K562 (cell line): ENCODE data around the gene ANKRD44. TPM values are rescaled to one million over a fixed set of nuclear protein-coding genes. Genes with fewer than 3 reads are reported as not detected.

ENCODE experiments used
- ATAC-seq: fragments of 200-7000 bp; cut with Tn5 transposase; 3 replicates; pipeline ENCODE4 v1.9.1; 2020; ENCODE audit warnings: moderate library complexity
- BruUV-seq: library from RNA; stranded (reverse); fragments of 400-500 nt; replicated peaks from 2 replicates; lab custom pipeline; 2021; lab: Mats Ljungman, UMichigan
- CTCF ChIA-PET: fragments of 300-600 bp; formaldehyde crosslinking; extraction: SDS; loops from one replicate; lab custom pipeline; 2021; ENCODE audit warnings: low intra/inter-chr PET ratio; lab: Yijun Ruan, JAX
- POLR2A ChIA-PET: fragments of 300-600, 350-650 bp; sonication (Branson Sonifier 250); formaldehyde crosslinking; extraction: SDS; loops from one replicate; lab custom pipeline; 2021; ENCODE audit warnings: antibody characterized with exemption, inconsistent platforms; lab: Yijun Ruan, JAX
- DNase-seq, 4 experiments: peaks; one replicate each; pipeline versions ENCODE4 v3.0.0 to v3.0.0-alpha.2; 2011 to 2018; ENCODE audit warnings: low spot score in 3 of 4, mixed read lengths in 3 of 4; ENCODE audit errors: extremely low read depth in 1 of 4
- FAIRE-seq: peaks from 2 replicates; lab custom pipeline; 2011; peaks lifted over from hg19 to GRCh38; lab: Jason Lieb, UNC
- H2AFZ ChIP-seq: 2 replicates; pipeline ENCODE4 v1.6.0; 2011; ENCODE audit warnings: low read depth, low read length, control low read depth, inconsistent platforms
- H3K27ac ChIP-seq: fragments of 200-600 bp; 3 replicates; pipeline ENCODE4 v1.8.0; 2011; ENCODE audit warnings: low read depth, mild to moderate bottlenecking, control low read depth, inconsistent platforms, low read length, moderate library complexity, mixed read lengths; ENCODE audit errors: extremely low read depth
- H3K27me3 ChIP-seq, 2 experiments: fragments of 300-600 bp in 1 of 2; 2 replicates in 1 of 2; 3 replicates in 1 of 2; pipeline versions ENCODE4 v1.6.0 to v1.8.0; 2011; ENCODE audit warnings: inconsistent platforms in 2 of 2, low read length in 2 of 2, mild to moderate bottlenecking in 1 of 2, mixed read lengths in 1 of 2, moderate library complexity in 1 of 2; ENCODE audit not compliant: control insufficient read depth in 2 of 2, insufficient read depth in 2 of 2
- H3K36me3 ChIP-seq: fragments of 300-600 bp; 3 replicates; pipeline ENCODE4 v1.8.0; 2011; ENCODE audit warnings: mild to moderate bottlenecking, low read length, inconsistent platforms; ENCODE audit not compliant: control insufficient read depth, insufficient read depth
- H3K4me1 ChIP-seq, 2 experiments: fragments of 200-600 bp in 1 of 2; replicated peaks in 1 of 2; 2 replicates in 1 of 2; 3 replicates in 1 of 2; pipeline versions ENCODE4 v1.5.1 to v1.8.0; 2011; ENCODE audit warnings: inconsistent platforms in 2 of 2, low read length in 2 of 2, mild to moderate bottlenecking in 1 of 2, mixed read lengths in 1 of 2, moderate library complexity in 1 of 2; ENCODE audit not compliant: control insufficient read depth in 2 of 2, insufficient read depth in 2 of 2
- H3K4me2 ChIP-seq: 2 replicates; pipeline ENCODE4 v1.6.1; 2011; ENCODE audit warnings: low read length, control low read depth, inconsistent platforms, mixed read lengths; ENCODE audit not compliant: insufficient read depth
- H3K4me3 ChIP-seq: fragments of 200-600 bp; sonication (generic), shearing (Covaris generic); 2 replicates; pipeline ENCODE4 v1.5.1; 2016; ENCODE audit warnings: control low read depth, inconsistent platforms
- H3K79me2 ChIP-seq: fragments of 200-600 bp; 3 replicates; pipeline ENCODE4 v1.8.0; 2011; ENCODE audit warnings: low read length, inconsistent platforms; ENCODE audit not compliant: control insufficient read depth, insufficient read depth
- H3K9ac ChIP-seq, 2 experiments: 2 replicates each; pipeline versions ENCODE4 v1.6.0 to v1.6.1; 2011; ENCODE audit warnings: low read depth in 2 of 2, low read length in 2 of 2, control low read depth in 1 of 2, inconsistent platforms in 1 of 2, mild to moderate bottlenecking in 1 of 2, mixed read lengths in 1 of 2; ENCODE audit not compliant: insufficient read depth in 1 of 2
- H3K9me1 ChIP-seq: one replicate; pipeline ENCODE4 v1.6.0; 2011; ENCODE audit warnings: inconsistent platforms, mild to moderate bottlenecking, low read length, moderate library complexity; ENCODE audit not compliant: control insufficient read depth, insufficient read depth
- H3K9me3 ChIP-seq: replicated peaks from 2 replicates; pipeline ENCODE4 v1.5.1; 2011; ENCODE audit warnings: low read depth, low read length, inconsistent platforms; ENCODE audit not compliant: control insufficient read depth, insufficient read depth
- H4K20me1 ChIP-seq: replicated peaks from 2 replicates; pipeline ENCODE4 v1.6.1; 2011; ENCODE audit warnings: low read length, inconsistent platforms, mixed read lengths; ENCODE audit not compliant: control insufficient read depth, insufficient read depth
- CHD2 ChIP-seq: IDR thresholded peaks from 2 replicates; pipeline ENCODE4 v1.6.1; 2011; ENCODE audit warnings: low read depth, low read length
- GATAD2A ChIP-seq: fragments of 450-650 bp; IDR thresholded peaks from 2 replicates; pipeline ENCODE4 v1.6.1; 2017
- HEY1 ChIP-seq: fragments of 250-450 bp; sonication (Bioruptor Pico); IDR thresholded peaks from 2 replicates; pipeline ENCODE4 v1.5.0; 2020; ENCODE audit warnings: mild to moderate bottlenecking, moderate library complexity, borderline replicate concordance
- KLF6 ChIP-seq: fragments of 250-450 bp; sonication (Bioruptor Pico); IDR thresholded peaks from 2 replicates; pipeline ENCODE4 v1.4.0; 2020; ENCODE audit warnings: mild to moderate bottlenecking, moderate library complexity, borderline replicate concordance
- MCM7 ChIP-seq, 2 experiments: fragments of 450-650 bp; IDR thresholded peaks; 2 replicates each; pipeline ENCODE4 v1.6.1; 2016 to 2018
- NFE2 ChIP-seq: IDR thresholded peaks from 2 replicates; pipeline ENCODE4 v1.6.1; 2014; ENCODE audit warnings: antibody characterized with exemption, low read depth
- NFIC ChIP-seq: fragments of 450-650 bp; IDR thresholded peaks from 2 replicates; pipeline ENCODE4 v1.6.1; 2017; ENCODE audit warnings: mild to moderate bottlenecking, inconsistent platforms
- PCBP2 ChIP-seq: fragments of 200-400 bp; formaldehyde crosslinking; IDR thresholded peaks from 2 replicates; pipeline ENCODE4 v1.6.1; 2018; ENCODE audit warnings: low read length, low read depth, mild to moderate bottlenecking, moderate library complexity; ENCODE audit not compliant: poor library complexity, severe bottlenecking
- PTRF ChIP-seq: fragments of 450-650 bp; IDR thresholded peaks from 2 replicates; pipeline ENCODE4 v1.6.1; 2016; ENCODE audit warnings: mild to moderate bottlenecking, missing genetic modification characterization, missing compliant biosample characterization
- RB1 ChIP-seq: fragments of 450-650 bp; IDR thresholded peaks from 2 replicates; pipeline ENCODE4 v1.6.1; 2017; ENCODE audit warnings: low read depth, mild to moderate bottlenecking
- SMAD1 ChIP-seq: fragments of 150-350 bp; IDR thresholded peaks from 2 replicates; pipeline ENCODE4 v1.6.1; 2014; ENCODE audit warnings: low read length, low read depth; ENCODE audit not compliant: partially characterized antibody
- TCF3 ChIP-seq: sonication (generic); formaldehyde crosslinking; IDR thresholded peaks from 2 replicates; pipeline ENCODE4 v1.4.0; 2020; ENCODE audit warnings: mild to moderate bottlenecking, missing genetic modification reagents
- TEAD2 ChIP-seq: fragments of 450-650 bp; IDR thresholded peaks from 2 replicates; pipeline ENCODE4 v1.6.1; 2016; ENCODE audit warnings: missing genetic modification characterization, control low read depth, missing compliant biosample characterization
- TEAD4 ChIP-seq, 2 experiments: sonication (generic) in 1 of 2; formaldehyde crosslinking in 1 of 2; IDR thresholded peaks; 2 replicates each; pipeline versions ENCODE4 v1.6.1 to v1.8.0; 2012 to 2022; ENCODE audit warnings: borderline replicate concordance in 1 of 2, inconsistent platforms in 1 of 2, low read length in 1 of 2, mild to moderate bottlenecking in 1 of 2, missing genetic modification reagents in 1 of 2
- ZNF282 ChIP-seq: sonication (generic); formaldehyde crosslinking; IDR thresholded peaks from 2 replicates; pipeline ENCODE4 v1.8.1; 2023; ENCODE audit warnings: missing genetic modification reagents
- ZNF384 ChIP-seq: IDR thresholded peaks from 2 replicates; pipeline ENCODE4 v1.6.1; 2012; ENCODE audit warnings: low read depth, low read length, improper control_type of control experiment
- WGBS: fragments of 100-300 bp; shearing (Covaris generic); methylation state at CpG from one replicate; pipeline ENCODE4 v1.1.6; 2016; ENCODE audit warnings: low coverage, mixed read lengths; ENCODE audit not compliant: insufficient coverage; ENCODE audit errors: missing lambda C conversion rate; 5-methylcytosine and 5-hydroxymethylcytosine counted together
- in situ Hi-C: fragments of 300-500 bp; cut with MboI; formaldehyde crosslinking; loops from 4 replicates; pipeline ENCODE4 v1.15.0; 2018; ENCODE audit warnings: inconsistent platforms, mixed read lengths
- intact Hi-C: fragments of 100-400 bp; cut with micrococcal nuclease; formaldehyde crosslinking; loops from 2 replicates; pipeline ENCODE4 v1.14.2; 2022
- polyA plus RNA-seq, 8 experiments: library from polyadenylated mRNA; depleted of rRNA in 4 of 8; stranded (reverse) in 5 of 8; unstranded in 3 of 8; fragments of >200 nt; fragmentation: Nextera tagmentation in 2 of 8; fragmentation: Illumina TruSeq in 1 of 8; extraction: Ambion mirVana in 2 of 8; extraction: Trizol in 1 of 8; gene quantifications; 2 replicates each; pipeline versions ENCODE4 v1.2.1 to v1.2.3, GENCODE V29; 2011 to 2014; ENCODE audit warnings: inconsistent platforms in 1 of 8, missing spikeins in 1 of 8
- total RNA-seq, 7 experiments: library from RNA; depleted of rRNA in 6 of 7; stranded (reverse); fragments of >200 nt in 6 of 7; fragmentation: Illumina TruSeq in 2 of 7; extraction: Trizol in 2 of 7; gene quantifications; 2 replicates each; pipeline versions ENCODE4 v1.2.1 to v1.2.3, GENCODE V29; 2011 to 2021; ENCODE audit warnings: low replicate concordance in 1 of 7
- TF ChIP-seq, protein P1 (sequence below): sonication (generic); formaldehyde crosslinking; IDR thresholded peaks from 2 replicates; pipeline ENCODE4 v1.8.1; 2023; ENCODE audit warnings: mild to moderate bottlenecking, missing genetic modification reagents, moderate library complexity
- TF ChIP-seq, protein P2 (sequence below): sonication (generic); formaldehyde crosslinking; IDR thresholded peaks from 2 replicates; pipeline ENCODE4 v1.8.0; 2022; ENCODE audit warnings: mild to moderate bottlenecking, missing genetic modification reagents, borderline replicate concordance

Gene ANKRD44
- total and polyA plus RNA-seq, 9 of the 15 experiments (the other 6 are each of a cell fraction or from before 2014, with no cell fraction given), result 0.03 to 0.64 (median 0.07) TPM; not detected in 3

DNA sequence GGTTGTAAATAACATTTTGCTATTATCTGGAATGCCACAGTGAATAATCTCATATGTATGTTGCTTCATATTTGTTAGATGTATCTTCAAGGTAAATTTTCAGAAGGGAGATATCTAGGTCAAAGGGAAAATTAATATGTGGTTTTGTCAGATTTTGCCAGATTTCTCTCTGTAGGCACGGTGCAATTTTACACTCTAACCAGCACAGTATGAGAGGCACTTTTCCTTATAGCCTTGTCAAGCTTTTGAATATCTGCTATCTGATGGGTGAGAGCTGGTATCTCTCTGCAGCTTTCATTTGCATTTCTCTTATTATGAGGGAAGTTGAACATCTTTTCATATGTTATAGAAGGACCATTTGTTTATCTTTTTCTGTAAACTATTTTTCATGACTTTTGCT is 208.3 kb downstream of the ANKRD44 start:
- Histone ChIP-seq H3K9me1 (no peaks in the 10 kb centered on the region), H3K4me3 (no peak overlapping the region), H3K27ac (no peak overlapping the region), H3K27me3 (peaks cover 0 to 3% of the 10 kb centered on the region in 2 experiments; a peak in 2 of 5 replicates), H3K9me3 (no peaks in the 10 kb centered on the region), H3K4me2 (no peak overlapping the region), H3K79me2 (no peaks in the 10 kb centered on the region), H3K9ac (no peak overlapping the region), H3K36me3 (no peaks in the 10 kb centered on the region), H2AFZ (no peak overlapping the region), H4K20me1 (no peaks in the 10 kb centered on the region), H3K4me1 (no peaks in the 10 kb centered on the region)
- no peak for ATAC-seq
- no TSS peak for BruUV-seq
- intact Hi-C loops (no loop called here), in situ Hi-C loops (no loop called here)
- WGBS, result 0% methylated on average over 1 of the region's 1 CpG
- POLR2A ChIA-PET, result no interaction called here
- FAIRE-seq, result no peak
- DNase-seq, result no peak
- no peak for TF ChIP-seq GATAD2A
- no peak for TF ChIP-seq CHD2
- TF ChIP-seq NFE2, result no peak
- no peak for TF ChIP-seq ZNF282
- no peak for TF ChIP-seq ZNF384
- TF ChIP-seq SMAD1, result no peak
- no peak for TF ChIP-seq MCM7 (IDR thresholded peaks at IDR 0.05)
- no peak for TF ChIP-seq NFIC
- no peak for TF ChIP-seq PCBP2
- TF ChIP-seq, protein P1, sequence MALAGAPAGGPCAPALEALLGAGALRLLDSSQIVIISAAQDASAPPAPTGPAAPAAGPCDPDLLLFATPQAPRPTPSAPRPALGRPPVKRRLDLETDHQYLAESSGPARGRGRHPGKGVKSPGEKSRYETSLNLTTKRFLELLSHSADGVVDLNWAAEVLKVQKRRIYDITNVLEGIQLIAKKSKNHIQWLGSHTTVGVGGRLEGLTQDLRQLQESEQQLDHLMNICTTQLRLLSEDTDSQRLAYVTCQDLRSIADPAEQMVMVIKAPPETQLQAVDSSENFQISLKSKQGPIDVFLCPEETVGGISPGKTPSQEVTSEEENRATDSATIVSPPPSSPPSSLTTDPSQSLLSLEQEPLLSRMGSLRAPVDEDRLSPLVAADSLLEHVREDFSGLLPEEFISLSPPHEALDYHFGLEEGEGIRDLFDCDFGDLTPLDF (CRISPR knock-in tag), result no peak
- TF ChIP-seq, protein P2, sequence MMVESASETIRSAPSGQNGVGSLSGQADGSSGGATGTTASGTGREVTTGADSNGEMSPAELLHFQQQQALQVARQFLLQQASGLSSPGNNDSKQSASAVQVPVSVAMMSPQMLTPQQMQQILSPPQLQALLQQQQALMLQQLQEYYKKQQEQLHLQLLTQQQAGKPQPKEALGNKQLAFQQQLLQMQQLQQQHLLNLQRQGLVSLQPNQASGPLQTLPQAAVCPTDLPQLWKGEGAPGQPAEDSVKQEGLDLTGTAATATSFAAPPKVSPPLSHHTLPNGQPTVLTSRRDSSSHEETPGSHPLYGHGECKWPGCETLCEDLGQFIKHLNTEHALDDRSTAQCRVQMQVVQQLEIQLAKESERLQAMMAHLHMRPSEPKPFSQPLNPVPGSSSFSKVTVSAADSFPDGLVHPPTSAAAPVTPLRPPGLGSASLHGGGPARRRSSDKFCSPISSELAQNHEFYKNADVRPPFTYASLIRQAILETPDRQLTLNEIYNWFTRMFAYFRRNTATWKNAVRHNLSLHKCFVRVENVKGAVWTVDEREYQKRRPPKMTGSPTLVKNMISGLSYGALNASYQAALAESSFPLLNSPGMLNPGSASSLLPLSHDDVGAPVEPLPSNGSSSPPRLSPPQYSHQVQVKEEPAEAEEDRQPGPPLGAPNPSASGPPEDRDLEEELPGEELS (CRISPR knock-in tag), result no peak
- TF ChIP-seq KLF6, result no peak
- TF ChIP-seq PTRF (tag), result no peak
- no peak for TF ChIP-seq TEAD2 (tag)
- TF ChIP-seq TCF3, result no peak
- TF ChIP-seq HEY1, result no peak
- no peak for TF ChIP-seq RB1
- no peak for TF ChIP-seq TEAD4 (IDR thresholded peaks at IDR 0.05; ENCODE audit: low read length)
- TF ChIP-seq TEAD4 (CRISPR knock-in tag; IDR thresholded peaks at IDR 0.05; ENCODE audit: borderline replicate concordance), result no peak
- CTCF ChIA-PET, result no interaction called here
